HCT116 (cell line): ENCODE results near the gene ZBTB42. TPM values are rescaled to one million over a fixed set of nuclear protein-coding genes. Genes with fewer than 3 reads are reported as not detected.

Experiments used
- ATAC-seq: fragments of 200-7000 bp; cut with Tn5 transposase; 2 replicates; pipeline ENCODE4 v1.9.1; 2020; ENCODE audit warnings: mild to moderate bottlenecking, moderate library complexity
- BruUV-seq: library from RNA; stranded (reverse); fragments of 400-500 nt; replicated peaks from 2 replicates; lab custom pipeline; 2021; lab: Mats Ljungman, UMichigan
- CTCF ChIA-PET: fragments of 300-600 bp; sonication (Branson Sonifier 250); formaldehyde crosslinking; loops from one replicate; lab custom pipeline; 2021; ENCODE audit warnings: antibody characterized with exemption; lab: Charles Lee
- POLR2A ChIA-PET: fragments of 300-600, 350-600 bp; sonication (Branson Sonifier 250); formaldehyde crosslinking; loops from one replicate; lab custom pipeline; 2021; ENCODE audit warnings: antibody characterized with exemption; lab: Charles Lee
- RAD21 ChIA-PET, 2 experiments: fragments of 300-600 bp; sonication (Branson Sonifier 250); formaldehyde crosslinking; loops; one replicate each; lab custom pipeline; 2023; ENCODE audit warnings: low total read pairs in 2 of 2; ENCODE audit not compliant: uncharacterized antibody in 2 of 2, unreplicated experiment in 2 of 2, low non-redundant PET in 1 of 2; lab: Charles Lee
- DNase-seq: peaks from one replicate; pipeline ENCODE4 v3.0.0-alpha.2; 2010; ENCODE audit warnings: low read depth, low spot score
- H2AFZ ChIP-seq: fragments of 200-600 bp; shearing (Covaris generic), sonication (generic); 2 replicates; pipeline ENCODE4 v1.6.1; 2017; ENCODE audit warnings: low read depth, mixed run types, mixed read lengths, antibody characterized with exemption, low read length; ENCODE audit not compliant: poor library complexity, severe bottlenecking
- H3K27ac ChIP-seq: 2 replicates; pipeline ENCODE4 v1.5.1; 2012; ENCODE audit warnings: low read depth, low read length
- H3K27me3 ChIP-seq: fragments of 200-600 bp; sonication (generic); 2 replicates; pipeline ENCODE4 v1.6.1; 2016; ENCODE audit warnings: mixed run types, low read length, mixed read lengths; ENCODE audit not compliant: insufficient read depth
- H3K36me3 ChIP-seq, 2 experiments: fragments of 200-500 bp in 1 of 2; fragments of 200-600 bp in 1 of 2; sonication (Bioruptor generic) in 1 of 2; sonication (generic) in 1 of 2; 2 replicates each; pipeline versions ENCODE4 v1.5.1 to v1.6.1; 2014 to 2016; ENCODE audit warnings: low read length in 2 of 2, inconsistent platforms in 1 of 2, mixed read lengths in 1 of 2, mixed run types in 1 of 2; ENCODE audit not compliant: insufficient read depth in 2 of 2, control insufficient read depth in 1 of 2
- H3K4me1 ChIP-seq, 2 experiments: fragments of 200-600 bp in 1 of 2; sonication (generic) in 1 of 2; 2 replicates each; pipeline versions ENCODE4 v1.5.1 to v1.6.1; 2012 to 2017; ENCODE audit warnings: low read length in 2 of 2, inconsistent platforms in 1 of 2, mild to moderate bottlenecking in 1 of 2, mixed read lengths in 1 of 2, mixed run types in 1 of 2, moderate library complexity in 1 of 2; ENCODE audit not compliant: insufficient read depth in 2 of 2, control insufficient read depth in 1 of 2
- H3K4me2 ChIP-seq: fragments of 200-600 bp; sonication (generic); 2 replicates; pipeline ENCODE4 v1.6.1; 2017; ENCODE audit warnings: mixed run types, low read length, mixed read lengths
- H3K4me3 ChIP-seq, 2 experiments: fragments of 200-600 bp in 1 of 2; sonication (generic) in 1 of 2; replicated peaks in 1 of 2; 2 replicates each; pipeline ENCODE4 v1.5.1; 2011 to 2016; ENCODE audit warnings: low read length in 2 of 2, control low read depth in 1 of 2, low read depth in 1 of 2, mild to moderate bottlenecking in 1 of 2, mixed read lengths in 1 of 2, mixed run types in 1 of 2
- H3K79me2 ChIP-seq: fragments of 200-600 bp; sonication (generic); 2 replicates; pipeline ENCODE4 v1.6.1; 2017; ENCODE audit warnings: mild to moderate bottlenecking, mixed run types, low read length, moderate library complexity, mixed read lengths; ENCODE audit not compliant: insufficient read depth
- H3K9ac ChIP-seq: fragments of 200-600 bp; sonication (generic); 2 replicates; pipeline ENCODE4 v1.6.1; 2016; ENCODE audit warnings: low read length, mixed read lengths
- H3K9me2 ChIP-seq: fragments of 200-600 bp; sonication (generic), shearing (Covaris generic); 2 replicates; pipeline ENCODE4 v1.6.1; 2017; ENCODE audit warnings: mixed run types, mild to moderate bottlenecking, moderate library complexity; ENCODE audit not compliant: insufficient read depth
- H3K9me3 ChIP-seq, 2 experiments: fragments of 200-500 bp in 1 of 2; fragments of 200-600 bp in 1 of 2; sonication (Bioruptor generic) in 1 of 2; sonication (generic) in 1 of 2; 2 replicates each; pipeline ENCODE4 v1.6.1; 2014 to 2017; ENCODE audit warnings: low read length in 2 of 2, mixed read lengths in 2 of 2, inconsistent platforms in 1 of 2, low read depth in 1 of 2, mild to moderate bottlenecking in 1 of 2, mixed run types in 1 of 2, moderate library complexity in 1 of 2; ENCODE audit not compliant: control insufficient read depth in 1 of 2, insufficient read depth in 1 of 2
- H4K20me1 ChIP-seq: fragments of 200-600 bp; sonication (generic), shearing (Covaris generic); 2 replicates; pipeline ENCODE4 v1.6.1; 2017; ENCODE audit warnings: mixed run types, mild to moderate bottlenecking, moderate library complexity; ENCODE audit not compliant: insufficient read depth
- CBX3 ChIP-seq: IDR thresholded peaks from 2 replicates; pipeline ENCODE4 v1.6.1; 2012; ENCODE audit warnings: low read depth
- CEBPB ChIP-seq: IDR thresholded peaks from 2 replicates; pipeline ENCODE4 v1.6.1; 2012; ENCODE audit warnings: low read depth
- EGR1 ChIP-seq: IDR thresholded peaks from 2 replicates; pipeline ENCODE4 v1.6.1; 2012; ENCODE audit warnings: low read depth
- ELF1 ChIP-seq: IDR thresholded peaks from 2 replicates; pipeline ENCODE4 v1.6.1; 2012; ENCODE audit warnings: low read depth, borderline replicate concordance
- EZH2 ChIP-seq: fragments of 200-600 bp; sonication (generic); IDR thresholded peaks from 2 replicates; pipeline ENCODE4 v1.6.1; 2017; ENCODE audit warnings: antibody characterized with exemption, mixed run types
- EZH2phosphoT487 ChIP-seq: fragments of 200-600 bp; IDR thresholded peaks from 2 replicates; pipeline ENCODE4 v1.6.1; 2018; ENCODE audit warnings: antibody characterized with exemption, borderline replicate concordance
- FOSL1 ChIP-seq: IDR thresholded peaks from 2 replicates; pipeline ENCODE4 v1.6.1; 2012; ENCODE audit warnings: low read depth
- POLR2A ChIP-seq: IDR thresholded peaks from 2 replicates; pipeline ENCODE4 v1.7.0; 2011; ENCODE audit warnings: borderline replicate concordance; ENCODE audit not compliant: insufficient read depth, insufficient read length; ENCODE audit errors: extremely low read depth
- RAD21 ChIP-seq: IDR thresholded peaks from 2 replicates; pipeline ENCODE4 v1.6.1; 2012; ENCODE audit warnings: low read depth, mild to moderate bottlenecking
- SIN3A ChIP-seq: IDR thresholded peaks from 2 replicates; pipeline ENCODE4 v1.6.1; 2012; ENCODE audit warnings: low read depth
- SP1 ChIP-seq: IDR thresholded peaks from 2 replicates; pipeline ENCODE4 v1.6.1; 2012; ENCODE audit warnings: low read depth
- SRF ChIP-seq: IDR thresholded peaks from 2 replicates; pipeline ENCODE4 v1.6.1; 2012; ENCODE audit warnings: low read depth
- TCF7L2 ChIP-seq: IDR thresholded peaks from 2 replicates; pipeline ENCODE4 v1.7.0; 2011; ENCODE audit warnings: borderline replicate concordance, inconsistent platforms; ENCODE audit not compliant: insufficient read depth, insufficient read length; ENCODE audit errors: extremely low read depth
- YY1 ChIP-seq: IDR thresholded peaks from 2 replicates; pipeline ENCODE4 v1.6.1; 2011; ENCODE audit warnings: low read length, low read depth, moderate library complexity, mild to moderate bottlenecking; ENCODE audit not compliant: insufficient replicate concordance; ENCODE audit errors: extremely low read depth
- ZFX ChIP-seq: fragments of 450-650 bp; IDR thresholded peaks from 2 replicates; pipeline ENCODE4 v1.6.1; 2017
- intact Hi-C: fragments of 100-400 bp; cut with micrococcal nuclease; formaldehyde crosslinking; loops from 2 replicates; pipeline ENCODE4 v1.10.0; 2022
- total RNA-seq: library from RNA; stranded (reverse); gene quantifications from one replicate; pipeline ENCODE4 v1.2.1, GENCODE V29; 2021; ENCODE audit not compliant: unreplicated experiment
- TF ChIP-seq, protein P1 (sequence below): IDR thresholded peaks from 2 replicates; pipeline ENCODE4 v1.6.1; 2012
- TF ChIP-seq, protein P2 (sequence below): IDR thresholded peaks from 2 replicates; pipeline ENCODE4 v1.6.1; 2012
- TF ChIP-seq, protein P3 (sequence below): IDR thresholded peaks from 2 replicates; pipeline ENCODE4 v1.6.1; 2011; ENCODE audit warnings: mild to moderate bottlenecking, low read length, moderate library complexity; ENCODE audit not compliant: insufficient replicate concordance; ENCODE audit errors: extremely low read depth
- TF ChIP-seq, protein P4 (sequence below): IDR thresholded peaks from 2 replicates; pipeline ENCODE4 v1.6.1; 2012; ENCODE audit warnings: low read depth

The ZBTB42 gene
- total RNA-seq, 1 experiment from 2014 or later, result 4.4 TPM

DNA sequence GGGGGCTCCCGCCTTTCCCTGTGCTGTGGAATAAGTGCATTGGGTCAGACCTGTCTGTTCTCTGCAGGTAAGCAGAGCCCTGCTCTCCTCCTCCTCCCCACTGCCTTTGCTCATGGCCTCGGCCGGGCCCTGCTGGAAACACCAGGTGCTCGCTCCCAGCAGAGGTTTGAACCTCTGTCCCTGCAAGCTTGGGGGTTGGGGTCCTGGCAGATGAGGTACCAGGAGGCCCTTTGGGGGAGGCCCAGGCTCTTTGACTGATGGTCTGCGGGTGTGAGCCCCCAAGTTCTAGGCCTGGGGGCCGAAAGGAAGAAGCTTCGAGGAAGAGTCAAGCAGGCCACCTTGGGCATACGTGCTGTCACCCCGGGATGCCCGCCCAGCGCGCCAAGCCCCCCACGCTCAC, 42.1 kb downstream of the ZBTB42 start:
- H3K4me3 ChIP-seq, result no peak overlapping the region
- H3K79me2 ChIP-seq, result no peaks in the 10 kb centered on the region
- BruUV-seq, result no TSS peak
- no peaks in the 10 kb centered on the region for H3K4me1 ChIP-seq
- CTCF ChIA-PET, result no interaction called here
- H3K9ac ChIP-seq, result no peak overlapping the region
- H2AFZ ChIP-seq, result no peak overlapping the region
- DNase-seq (no peak), ATAC-seq (no peak)
- TF ChIP-seq ELF1, result no peak
- no peak for TF ChIP-seq EGR1
- TF ChIP-seq, protein P1, sequence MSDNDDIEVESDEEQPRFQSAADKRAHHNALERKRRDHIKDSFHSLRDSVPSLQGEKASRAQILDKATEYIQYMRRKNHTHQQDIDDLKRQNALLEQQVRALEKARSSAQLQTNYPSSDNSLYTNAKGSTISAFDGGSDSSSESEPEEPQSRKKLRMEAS, result no peak
- TF ChIP-seq, protein P2, sequence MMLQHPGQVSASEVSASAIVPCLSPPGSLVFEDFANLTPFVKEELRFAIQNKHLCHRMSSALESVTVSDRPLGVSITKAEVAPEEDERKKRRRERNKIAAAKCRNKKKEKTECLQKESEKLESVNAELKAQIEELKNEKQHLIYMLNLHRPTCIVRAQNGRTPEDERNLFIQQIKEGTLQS, result no peak
- TF ChIP-seq TCF7L2, result no peak
- no peak for TF ChIP-seq RAD21
- TF ChIP-seq SP1, result no peak
- TF ChIP-seq, protein P3, sequence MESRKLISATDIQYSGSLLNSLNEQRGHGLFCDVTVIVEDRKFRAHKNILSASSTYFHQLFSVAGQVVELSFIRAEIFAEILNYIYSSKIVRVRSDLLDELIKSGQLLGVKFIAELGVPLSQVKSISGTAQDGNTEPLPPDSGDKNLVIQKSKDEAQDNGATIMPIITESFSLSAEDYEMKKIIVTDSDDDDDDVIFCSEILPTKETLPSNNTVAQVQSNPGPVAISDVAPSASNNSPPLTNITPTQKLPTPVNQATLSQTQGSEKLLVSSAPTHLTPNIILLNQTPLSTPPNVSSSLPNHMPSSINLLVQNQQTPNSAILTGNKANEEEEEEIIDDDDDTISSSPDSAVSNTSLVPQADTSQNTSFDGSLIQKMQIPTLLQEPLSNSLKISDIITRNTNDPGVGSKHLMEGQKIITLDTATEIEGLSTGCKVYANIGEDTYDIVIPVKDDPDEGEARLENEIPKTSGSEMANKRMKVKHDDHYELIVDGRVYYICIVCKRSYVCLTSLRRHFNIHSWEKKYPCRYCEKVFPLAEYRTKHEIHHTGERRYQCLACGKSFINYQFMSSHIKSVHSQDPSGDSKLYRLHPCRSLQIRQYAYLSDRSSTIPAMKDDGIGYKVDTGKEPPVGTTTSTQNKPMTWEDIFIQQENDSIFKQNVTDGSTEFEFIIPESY, result no peak
- TF ChIP-seq EZH2phosphoT487, result no peak
- no peak for TF ChIP-seq YY1
- TF ChIP-seq, protein P4, sequence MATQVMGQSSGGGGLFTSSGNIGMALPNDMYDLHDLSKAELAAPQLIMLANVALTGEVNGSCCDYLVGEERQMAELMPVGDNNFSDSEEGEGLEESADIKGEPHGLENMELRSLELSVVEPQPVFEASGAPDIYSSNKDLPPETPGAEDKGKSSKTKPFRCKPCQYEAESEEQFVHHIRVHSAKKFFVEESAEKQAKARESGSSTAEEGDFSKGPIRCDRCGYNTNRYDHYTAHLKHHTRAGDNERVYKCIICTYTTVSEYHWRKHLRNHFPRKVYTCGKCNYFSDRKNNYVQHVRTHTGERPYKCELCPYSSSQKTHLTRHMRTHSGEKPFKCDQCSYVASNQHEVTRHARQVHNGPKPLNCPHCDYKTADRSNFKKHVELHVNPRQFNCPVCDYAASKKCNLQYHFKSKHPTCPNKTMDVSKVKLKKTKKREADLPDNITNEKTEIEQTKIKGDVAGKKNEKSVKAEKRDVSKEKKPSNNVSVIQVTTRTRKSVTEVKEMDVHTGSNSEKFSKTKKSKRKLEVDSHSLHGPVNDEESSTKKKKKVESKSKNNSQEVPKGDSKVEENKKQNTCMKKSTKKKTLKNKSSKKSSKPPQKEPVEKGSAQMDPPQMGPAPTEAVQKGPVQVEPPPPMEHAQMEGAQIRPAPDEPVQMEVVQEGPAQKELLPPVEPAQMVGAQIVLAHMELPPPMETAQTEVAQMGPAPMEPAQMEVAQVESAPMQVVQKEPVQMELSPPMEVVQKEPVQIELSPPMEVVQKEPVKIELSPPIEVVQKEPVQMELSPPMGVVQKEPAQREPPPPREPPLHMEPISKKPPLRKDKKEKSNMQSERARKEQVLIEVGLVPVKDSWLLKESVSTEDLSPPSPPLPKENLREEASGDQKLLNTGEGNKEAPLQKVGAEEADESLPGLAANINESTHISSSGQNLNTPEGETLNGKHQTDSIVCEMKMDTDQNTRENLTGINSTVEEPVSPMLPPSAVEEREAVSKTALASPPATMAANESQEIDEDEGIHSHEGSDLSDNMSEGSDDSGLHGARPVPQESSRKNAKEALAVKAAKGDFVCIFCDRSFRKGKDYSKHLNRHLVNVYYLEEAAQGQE, result no peak
- TF ChIP-seq ZFX, result no peak
- TF ChIP-seq CEBPB, result no peak
- no peak for TF ChIP-seq CBX3
- TF ChIP-seq POLR2A, result no peak
- TF ChIP-seq EZH2, result no peak
- no peak for TF ChIP-seq SIN3A
- no peak for TF ChIP-seq SRF
- no peak for TF ChIP-seq FOSL1
- intact Hi-C loops, result no loop called here
- RAD21 ChIA-PET, result no interaction called here
- no peaks in the 10 kb centered on the region; the same call in 1 of the 2 replicates for H3K27me3 ChIP-seq
- POLR2A ChIA-PET, result no interaction called here
- no peaks in the 10 kb centered on the region for H3K36me3 ChIP-seq
- H4K20me1 ChIP-seq, result no peaks in the 10 kb centered on the region
- no peaks in the 10 kb centered on the region for H3K9me3 ChIP-seq
- H3K9me2 ChIP-seq, result no peaks in the 10 kb centered on the region
- no peak overlapping the region for H3K4me2 ChIP-seq
- H3K27ac ChIP-seq, result no peak overlapping the region
